ENCODE data around the gene CD276. TPM values are rescaled to one million over a fixed set of nuclear protein-coding genes. Genes with fewer than 3 reads are reported as not detected.
"Not testable (repeated sequence)": the region's sequence is repeated elsewhere in the genome, so short reads cannot be mapped to it uniquely, and the experiment has no call there.

Gene CD276
- total RNA-seq, 1 donor from 2014 or later: 2.8 TPM

GRCh38 chr15:73709241-73709640 is 25.1 kb downstream of the CD276 start:
- intact Hi-C loops (cut with micrococcal nuclease): loop anchor here (10.0 kb wide), 1 partner anchor 404 kb away; no protein-coding TSS in a partner anchor

- intact Hi-C loops (cut with micrococcal nuclease): loop anchor here (10.0 kb wide), 1 partner anchor 405 kb away; no protein-coding TSS in a partner anchor
Observed at GRCh38 chr15:73709686-73710085, 25.5 kb downstream of the CD276 start.

GRCh38 chr15:73710321-73710720 is 26.1 kb downstream of the CD276 start:
- intact Hi-C loops (cut with micrococcal nuclease): no loop called here

- intact Hi-C loops (cut with micrococcal nuclease): no loop called here
Observed at GRCh38 chr15:73711526-73711925, 27.3 kb downstream of the CD276 start.

- intact Hi-C loops (cut with micrococcal nuclease): no loop called here
Observed at GRCh38 chr15:73712107-73712506, 27.9 kb downstream of the CD276 start.

GRCh38 chr15:73714695-73715301 is 30.6 kb downstream of the CD276 start:
- intact Hi-C loops (cut with micrococcal nuclease): no loop called here

- intact Hi-C loops (cut with micrococcal nuclease): no loop called here
Observed at GRCh38 chr15:73715417-73715816, 31.2 kb downstream of the CD276 start.

- intact Hi-C loops (cut with micrococcal nuclease): no loop called here
Observed at GRCh38 chr15:73716417-73716816, 32.2 kb downstream of the CD276 start.

- intact Hi-C loops (cut with micrococcal nuclease): no loop called here
Observed at GRCh38 chr15:73717206-73717605, 33.0 kb downstream of the CD276 start.

GRCh38 chr15:73717802-73718201 is 33.6 kb downstream of the CD276 start:
- intact Hi-C loops (cut with micrococcal nuclease): no loop called here

GRCh38 chr15:73718694-73719093 is 34.5 kb downstream of the CD276 start:
- intact Hi-C loops (cut with micrococcal nuclease): no loop called here

GRCh38 chr15:73722425-73722824 is 38.2 kb downstream of the CD276 start:
- intact Hi-C loops (cut with micrococcal nuclease): no loop called here

GRCh38 chr15:73723191-73723590 is 39.0 kb downstream of the CD276 start:
- intact Hi-C loops (cut with micrococcal nuclease): no loop called here

GRCh38 chr15:73724212-73724611 is 40.0 kb downstream of the CD276 start:
- intact Hi-C loops (cut with micrococcal nuclease): no loop called here

GRCh38 chr15:73727330-73727976 is 43.3 kb downstream of the CD276 start:
- intact Hi-C loops (cut with micrococcal nuclease): no loop called here

- intact Hi-C loops (cut with micrococcal nuclease): not testable (repeated sequence)
Observed at GRCh38 chr15:73732051-73732450, 47.9 kb downstream of the CD276 start.

- intact Hi-C loops (cut with micrococcal nuclease): no loop called here
Observed at GRCh38 chr15:73732930-73733329, 48.7 kb downstream of the CD276 start.

- intact Hi-C loops (cut with micrococcal nuclease): no loop called here
Observed at GRCh38 chr15:73737535-73737934, 53.4 kb downstream of the CD276 start.

- intact Hi-C loops (cut with micrococcal nuclease): no loop called here
Observed at GRCh38 chr15:73740152-73741048, 56.2 kb downstream of the CD276 start.

GRCh38 chr15:73741321-73741836 is 57.2 kb downstream of the CD276 start:
- intact Hi-C loops (cut with micrococcal nuclease): no loop called here

- intact Hi-C loops (cut with micrococcal nuclease): no loop called here
Observed at GRCh38 chr15:73744293-73744692, 60.1 kb downstream of the CD276 start.

GRCh38 chr15:73745073-73745472 is 60.9 kb downstream of the CD276 start:
- intact Hi-C loops (cut with micrococcal nuclease): no loop called here
